Lower leg skin (tissue), 4 donors: ENCODE data around the gene DTX3L. TPM values are rescaled to one million over a fixed set of nuclear protein-coding genes. Genes with fewer than 3 reads are reported as not detected.

Source experiments
- DNase-seq, 2 donors: peaks; one replicate each; pipeline ENCODE4 v3.0.0-alpha.2; 2019; ENCODE audit warnings: low spot score in 2 of 2
- H3K4me3 ChIP-seq: fragments of 200-600 bp; sonication (generic); 2 replicates; pipeline ENCODE4 v1.5.1; 2017; ENCODE audit warnings: mild to moderate bottlenecking, low read depth; ENCODE audit not compliant: poor library complexity, severe bottlenecking
- CTCF ChIP-seq, 3 donors: fragments of 450-650 bp; IDR thresholded peaks; one replicate each; pipeline ENCODE4 v1.5.1; 2016; ENCODE audit warnings: antibody characterized with exemption in 3 of 3, mild to moderate bottlenecking in 3 of 3, moderate library complexity in 2 of 3
- POLR2A ChIP-seq, 2 donors: fragments of 450-650 bp; IDR thresholded peaks; one replicate each; pipeline ENCODE4 v1.6.1; 2016 to 2017; ENCODE audit warnings: antibody characterized with exemption in 2 of 2, mild to moderate bottlenecking in 1 of 2, moderate library complexity in 1 of 2
- WGBS, 2 donors: methylation state at CpG; one replicate each; pipeline ENCODE4 v1.1.5; 2018; 5-methylcytosine and 5-hydroxymethylcytosine counted together
- intact Hi-C: fragments of 100-400 bp; cut with DNase I; formaldehyde crosslinking; loops from one replicate; pipeline ENCODE4 v1.15.0; 2023; ENCODE audit warnings: low total_unique reads
- total RNA-seq, 4 donors: library from RNA; depleted of rRNA; stranded (reverse); fragments of >200 nt; gene quantifications; one replicate each; pipeline ENCODE4 v1.1.0, GENCODE V29; 2016

Gene DTX3L
- total RNA-seq, 4 donors from 2014 or later = 7.8 to 14.2 (median 9.4) TPM

GRCh38 chr3:122577409-122578031, 13.4 kb downstream of the DTX3L start, which contains the start of gene PARP15:
Gene PARP15 (plus strand): TSS chr3:122577650. CDS start chr3:122577668, 18 bp downstream.
- H3K4me3 ChIP-seq = no peak within 1 kb of the TSS
- TF ChIP-seq CTCF (IDR thresholded peaks at IDR 0.05) (no peak), POLR2A (IDR thresholded peaks at IDR 0.05) (no peak)
- intact Hi-C loops = no loop called here
- WGBS, 2 donors = 7 to 19% methylated on average over 21 to 29 of the region's 40 CpGs
- no peak for DNase-seq

- intact Hi-C loops = no loop called here
- no peak overlapping the region for H3K4me3 ChIP-seq
- TF ChIP-seq CTCF (IDR thresholded peaks at IDR 0.05) (no peak), POLR2A (IDR thresholded peaks at IDR 0.05) (no peak)
- WGBS, 2 donors = 55 to 60% methylated on average over 5 of the region's 5 CpGs
- DNase-seq = no peak
Observed at GRCh38 chr3:122578069-122578740, 14.1 kb downstream of the DTX3L start.

- intact Hi-C loops = no loop called here
- H3K4me3 ChIP-seq = no peak overlapping the region
- no peak for DNase-seq
- TF ChIP-seq POLR2A (IDR thresholded peaks at IDR 0.05) = no peak
- WGBS, 2 donors = 64 to 88% methylated on average over 3 of the region's 3 CpGs
Observed at GRCh38 chr3:122580470-122580869, 16.3 kb downstream of the DTX3L start.

- intact Hi-C loops = no loop called here
- no peak for DNase-seq
- TF ChIP-seq CTCF (IDR thresholded peaks at IDR 0.05) = no peak
- TF ChIP-seq POLR2A (IDR thresholded peaks at IDR 0.05) = no peak
- no peak overlapping the region for H3K4me3 ChIP-seq
- WGBS, 2 donors = 90 to 95% methylated on average over 2 of the region's 2 CpGs
Observed at GRCh38 chr3:122581622-122582021, 17.5 kb downstream of the DTX3L start.

- intact Hi-C loops = no loop called here
- DNase-seq = no peak
- H3K4me3 ChIP-seq = no peak overlapping the region
- no peak for TF ChIP-seq CTCF (IDR thresholded peaks at IDR 0.05)
- TF ChIP-seq POLR2A (IDR thresholded peaks at IDR 0.05) = no peak
- WGBS, 2 donors = 94 to 100% methylated on average over 1 of the region's 1 CpG
Observed at GRCh38 chr3:122582390-122582789, 18.3 kb downstream of the DTX3L start.

GRCh38 chr3:122586098-122586497, 22.0 kb downstream of the DTX3L start:
- 23 to 54% methylated on average over 1 of the region's 1 CpG for WGBS, 2 donors
- intact Hi-C loops = no loop called here
- DNase-seq = no peak
- no peak for TF ChIP-seq CTCF (IDR thresholded peaks at IDR 0.05)
- no peak for TF ChIP-seq POLR2A (IDR thresholded peaks at IDR 0.05)
- no peak overlapping the region for H3K4me3 ChIP-seq
